ENCODE results near the gene SERTAD2.

SERTAD2 gene

DNA sequence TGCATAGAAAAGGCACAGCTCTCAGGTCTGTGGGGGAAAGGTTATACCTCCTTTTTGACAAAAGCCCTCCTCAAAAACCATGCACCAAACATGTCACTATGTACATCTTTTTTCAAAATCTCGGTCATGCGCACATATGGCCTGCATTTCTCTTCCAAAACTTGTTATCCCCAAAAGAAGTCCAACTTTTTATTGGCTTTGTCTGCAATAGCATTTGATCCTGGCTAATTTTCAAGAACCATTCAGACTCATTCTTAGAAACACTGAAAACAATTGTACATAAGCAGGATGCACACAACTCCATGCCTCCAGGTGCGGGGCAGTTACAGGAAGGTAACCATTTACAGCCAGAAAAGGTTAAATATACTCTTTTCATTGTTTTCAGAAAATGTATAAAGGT lies 21.9 kb downstream of the SERTAD2 start:
- TF ChIP-seq POLR2A (IDR thresholded peaks at IDR 0.05; ENCODE audit: extremely low read depth, insufficient read length) (no peak), CTCF (IDR thresholded peaks at IDR 0.05; ENCODE audit: low read depth, low read length) (no peak), MYC (IDR thresholded peaks at IDR 0.05; ENCODE audit: low read depth, low read length) (no peak)
- TF ChIP-seq, protein P1, sequence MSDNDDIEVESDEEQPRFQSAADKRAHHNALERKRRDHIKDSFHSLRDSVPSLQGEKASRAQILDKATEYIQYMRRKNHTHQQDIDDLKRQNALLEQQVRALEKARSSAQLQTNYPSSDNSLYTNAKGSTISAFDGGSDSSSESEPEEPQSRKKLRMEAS (IDR thresholded peaks at IDR 0.05; ENCODE audit: low read depth, low read length) = no peak
- H3K4me3 ChIP-seq (ENCODE audit: low read depth, low read length) = no peak overlapping the region
- no peak for DNase-seq (ENCODE audit: low read depth)

GRCh38 chr2:64630752-64631151 lies 23.0 kb downstream of the SERTAD2 start:
- no peak for DNase-seq (ENCODE audit: low read depth)
- TF ChIP-seq POLR2A (IDR thresholded peaks at IDR 0.05; ENCODE audit: extremely low read depth, insufficient read length) (no peak), MYC (IDR thresholded peaks at IDR 0.05; ENCODE audit: low read depth, low read length) (no peak), CTCF (IDR thresholded peaks at IDR 0.05; ENCODE audit: low read depth, low read length) (no peak)
- TF ChIP-seq, protein P1 (IDR thresholded peaks at IDR 0.05; ENCODE audit: low read depth, low read length) = no peak
- H3K4me3 ChIP-seq (ENCODE audit: low read depth, low read length) = no peak overlapping the region

DNA sequence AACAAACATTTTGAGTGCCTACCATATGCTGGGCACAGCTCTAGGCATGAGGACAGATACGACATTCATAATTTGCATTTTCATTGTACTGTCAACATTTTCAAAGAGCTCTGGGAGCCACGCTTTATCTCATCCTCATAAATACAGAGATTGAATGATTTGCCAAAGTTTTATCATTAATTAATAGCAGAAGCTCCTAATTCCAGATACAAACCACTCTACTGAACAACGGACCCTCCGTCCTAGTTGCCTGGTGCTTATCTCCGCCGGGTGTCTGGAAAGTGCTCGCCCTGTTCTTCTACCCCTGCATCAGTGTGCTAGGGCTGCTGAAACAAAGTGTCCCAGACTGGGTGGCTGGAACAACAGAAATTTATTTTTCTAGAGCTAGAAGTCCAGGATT lies 23.8 kb downstream of the SERTAD2 start:
- H3K4me3 ChIP-seq (ENCODE audit: low read depth, low read length) = no peak overlapping the region
- DNase-seq (ENCODE audit: low read depth) = no peak
- no peak for TF ChIP-seq MYC (IDR thresholded peaks at IDR 0.05; ENCODE audit: low read depth, low read length)
- no peak for TF ChIP-seq POLR2A (IDR thresholded peaks at IDR 0.05; ENCODE audit: extremely low read depth, insufficient read length)
- no peak for TF ChIP-seq CTCF (IDR thresholded peaks at IDR 0.05; ENCODE audit: low read depth, low read length)
- TF ChIP-seq, protein P1 (IDR thresholded peaks at IDR 0.05; ENCODE audit: low read depth, low read length) = no peak

GRCh38 chr2:64629329-64629781 lies 24.4 kb downstream of the SERTAD2 start:
- TF ChIP-seq CTCF (IDR thresholded peaks at IDR 0.05; ENCODE audit: low read depth, low read length) = no peak
- TF ChIP-seq, protein P1 (IDR thresholded peaks at IDR 0.05; ENCODE audit: low read depth, low read length) = no peak
- TF ChIP-seq POLR2A (IDR thresholded peaks at IDR 0.05; ENCODE audit: extremely low read depth, insufficient read length) = no peak
- TF ChIP-seq MYC (IDR thresholded peaks at IDR 0.05; ENCODE audit: low read depth, low read length) = no peak
- no peak overlapping the region for H3K4me3 ChIP-seq (ENCODE audit: low read depth, low read length)
- no peak for DNase-seq (ENCODE audit: low read depth)

- no peak overlapping the region for H3K4me3 ChIP-seq (ENCODE audit: low read depth, low read length)
- DNase-seq (ENCODE audit: low read depth) = no peak
Observed at GRCh38 chr2:64627860-64628841, 25.6 kb downstream of the SERTAD2 start.

More at GRCh38 chr2:64627860-64628841, 25.6 kb downstream of the SERTAD2 start:
- no peak for TF ChIP-seq CTCF (IDR thresholded peaks at IDR 0.05; ENCODE audit: low read depth, low read length)
